Measurements from ENCODE around the gene ATP9B. TPM values are rescaled to one million over a fixed set of nuclear protein-coding genes. Genes with fewer than 3 reads are reported as not detected.

The ATP9B gene
- total RNA-seq, 1 donor from 2014 or later, result 15.8 TPM

DNA sequence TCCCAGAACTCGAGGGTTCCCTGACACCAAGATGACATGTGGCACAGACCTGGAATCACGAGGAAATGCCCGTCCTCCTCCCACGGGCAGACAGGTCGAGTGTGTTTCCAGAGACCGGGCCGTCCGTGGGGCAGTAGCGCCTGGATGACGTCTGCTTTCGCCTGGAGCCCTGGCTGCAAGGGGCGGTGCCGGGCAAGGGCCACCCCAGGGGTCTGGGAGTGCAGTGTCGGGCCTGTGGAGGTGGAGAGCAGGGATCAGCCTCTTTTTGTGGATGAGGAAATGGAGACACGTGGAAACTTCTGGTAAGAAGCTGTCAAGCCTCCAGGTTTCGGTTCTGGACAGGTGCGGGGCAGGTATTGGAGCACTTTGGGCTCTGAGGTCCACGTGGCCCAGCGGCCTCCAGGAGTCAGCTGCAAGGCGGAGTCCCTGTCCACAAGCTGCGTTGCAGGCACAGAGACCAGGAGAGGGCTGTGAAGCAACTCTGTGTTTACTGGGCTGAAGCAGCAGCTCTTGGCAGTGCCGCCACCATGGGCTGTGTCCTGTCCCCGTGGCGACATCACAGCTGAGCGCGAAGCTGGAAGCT lies 352.2 kb downstream of the ATP9B start:
- TF ChIP-seq CTCF (IDR thresholded peaks at IDR 0.05), result no peak
- Mint-ChIP-seq H3K4me1 (ENCODE audit: low read depth) (peaks cover 18% of the 10 kb centered on the region), H3K27ac (ENCODE audit: unreplicated experiment) (no peak overlapping the region), H3K9me3 (ENCODE audit: low read depth) (no peaks in the 10 kb centered on the region), H3K27me3 (ENCODE audit: low read depth) (peaks cover 12% of the 10 kb centered on the region), H3K36me3 (ENCODE audit: low read depth) (peaks cover 12% of the 10 kb centered on the region), H3K4me3 (ENCODE audit: unreplicated experiment) (no peak overlapping the region)
- no peak for DNase-seq (ENCODE audit: low spot score)

DNA sequence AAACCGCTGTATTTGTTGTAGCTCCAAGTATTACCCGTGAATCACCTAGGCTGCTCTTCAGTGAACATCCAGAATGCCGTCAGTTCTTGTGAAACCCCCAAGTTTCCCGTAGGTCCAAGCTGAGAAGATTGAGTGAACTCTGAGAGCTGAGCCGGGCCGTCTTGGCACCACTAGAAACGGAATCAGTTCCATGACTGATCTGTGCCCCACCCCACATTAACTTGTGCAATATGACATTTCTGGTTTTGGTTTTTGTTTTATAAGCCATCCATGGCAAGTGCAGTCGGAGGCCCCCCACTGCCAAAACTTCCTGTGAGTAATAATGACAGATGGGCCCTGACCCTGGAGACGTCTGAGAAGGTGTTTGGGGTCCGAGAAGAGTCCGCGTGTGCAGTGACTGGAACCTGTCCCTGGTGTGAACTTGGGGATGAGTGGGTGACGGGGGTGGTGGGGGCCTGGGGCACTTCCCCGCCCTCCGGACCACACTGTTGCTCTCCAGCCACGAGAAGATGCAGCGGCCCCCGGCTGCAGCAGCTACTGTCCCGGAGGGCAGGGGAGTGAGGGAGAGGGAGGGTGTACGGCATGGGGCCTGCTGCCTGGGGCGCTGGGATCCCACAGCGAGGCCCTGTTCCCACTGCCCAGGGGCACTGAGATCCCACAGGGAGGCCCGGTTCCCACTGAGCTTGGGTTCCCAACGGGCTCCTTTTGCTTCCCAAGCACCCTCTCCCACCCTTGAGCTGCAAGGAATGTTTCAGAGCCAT lies 353.0 kb downstream of the ATP9B start:
- Mint-ChIP-seq H3K27me3 (ENCODE audit: low read depth) (peaks cover 12% of the 10 kb centered on the region), H3K4me1 (ENCODE audit: low read depth) (peaks cover 18% of the 10 kb centered on the region), H3K4me3 (ENCODE audit: unreplicated experiment) (no peak overlapping the region), H3K27ac (ENCODE audit: unreplicated experiment) (no peak overlapping the region), H3K9me3 (ENCODE audit: low read depth) (no peaks in the 10 kb centered on the region), H3K36me3 (ENCODE audit: low read depth) (peaks cover 12% of the 10 kb centered on the region)
- TF ChIP-seq CTCF (IDR thresholded peaks at IDR 0.05), result no peak
- no peak for DNase-seq (ENCODE audit: low spot score)

DNA sequence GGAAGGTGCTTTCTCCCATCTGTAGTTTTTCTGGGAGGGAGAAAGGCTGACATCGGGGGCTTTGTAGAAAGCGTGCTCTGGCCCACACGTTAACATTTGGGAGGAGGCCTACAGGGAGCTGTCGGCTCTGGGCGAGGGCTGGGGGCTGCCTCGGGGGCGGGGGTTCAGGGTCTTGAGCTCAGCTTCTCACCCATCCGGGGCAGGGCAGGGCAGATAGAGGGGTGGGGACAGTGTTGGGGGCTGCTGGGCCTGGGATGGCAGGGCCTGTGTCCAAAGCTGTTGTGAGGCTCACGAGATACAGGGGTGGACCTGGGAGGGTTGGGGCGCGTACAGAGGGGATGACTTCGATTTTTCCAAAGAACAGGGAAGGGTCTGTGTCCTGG lies 353.6 kb downstream of the ATP9B start:
- peaks cover 12% of the 10 kb centered on the region for H3K36me3 Mint-ChIP-seq (ENCODE audit: low read depth)
- H3K4me3 Mint-ChIP-seq (ENCODE audit: unreplicated experiment), result no peak overlapping the region
- no peaks in the 10 kb centered on the region for H3K9me3 Mint-ChIP-seq (ENCODE audit: low read depth)
- DNase-seq (ENCODE audit: low spot score), result no peak
- H3K27me3 Mint-ChIP-seq (ENCODE audit: low read depth), result peaks cover 12% of the 10 kb centered on the region
- H3K4me1 Mint-ChIP-seq (ENCODE audit: low read depth), result peaks cover 18% of the 10 kb centered on the region
- no peak for TF ChIP-seq CTCF (IDR thresholded peaks at IDR 0.05)
- H3K27ac Mint-ChIP-seq (ENCODE audit: unreplicated experiment), result no peak overlapping the region

GRCh38 chr18:79423211-79424007 lies 354.2 kb downstream of the ATP9B start:
- Mint-ChIP-seq H3K4me1 (ENCODE audit: low read depth) (peaks cover 18% of the 10 kb centered on the region), H3K36me3 (ENCODE audit: low read depth) (peaks cover 12% of the 10 kb centered on the region), H3K27me3 (ENCODE audit: low read depth) (peaks cover 12% of the 10 kb centered on the region), H3K4me3 (ENCODE audit: unreplicated experiment) (no peak overlapping the region), H3K9me3 (ENCODE audit: low read depth) (no peaks in the 10 kb centered on the region), H3K27ac (ENCODE audit: unreplicated experiment) (no peak overlapping the region)
- DNase-seq (ENCODE audit: low spot score), result no peak
- no peak for TF ChIP-seq CTCF (IDR thresholded peaks at IDR 0.05)

DNA sequence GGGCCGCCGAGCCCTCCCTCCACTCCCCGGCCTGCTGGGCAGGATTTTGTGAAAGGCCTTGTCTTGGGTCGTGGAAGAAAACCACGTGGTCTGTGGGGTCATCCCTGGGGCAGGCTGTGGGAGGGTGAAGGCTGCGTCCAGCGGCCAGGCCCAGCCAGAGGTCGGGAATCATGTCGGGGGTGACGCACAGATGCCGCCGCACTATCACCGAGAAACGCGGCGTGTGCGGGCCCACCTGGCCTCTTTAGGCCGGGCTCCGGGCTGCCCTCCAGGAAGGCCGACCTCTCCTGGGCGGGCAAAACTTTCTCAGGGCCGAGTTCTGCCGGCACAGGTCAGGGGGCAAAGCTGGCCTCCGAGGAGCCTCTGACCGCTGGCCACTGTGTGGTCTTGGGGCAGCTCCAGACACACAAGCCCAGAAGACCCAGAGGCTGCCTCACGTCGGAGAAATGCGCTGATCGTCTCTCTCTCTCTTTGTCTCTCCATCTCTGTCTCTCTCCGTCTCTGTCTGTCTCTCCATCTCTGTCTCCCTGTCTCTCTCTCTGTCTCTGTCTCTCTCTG lies 354.9 kb downstream of the ATP9B start:
- no peak overlapping the region for H3K4me3 Mint-ChIP-seq (ENCODE audit: unreplicated experiment)
- TF ChIP-seq CTCF (IDR thresholded peaks at IDR 0.05), result no peak
- no peak overlapping the region for H3K27ac Mint-ChIP-seq (ENCODE audit: unreplicated experiment)
- peaks cover 12% of the 10 kb centered on the region for H3K36me3 Mint-ChIP-seq (ENCODE audit: low read depth)
- peaks cover 12% of the 10 kb centered on the region for H3K27me3 Mint-ChIP-seq (ENCODE audit: low read depth)
- H3K9me3 Mint-ChIP-seq (ENCODE audit: low read depth), result no peaks in the 10 kb centered on the region
- DNase-seq (ENCODE audit: low spot score), result no peak
- peaks cover 18% of the 10 kb centered on the region for H3K4me1 Mint-ChIP-seq (ENCODE audit: low read depth)

Data from chondrocyte (in vitro differentiated cells).